ENCODE measurements around the gene ZNF254.

DNA sequence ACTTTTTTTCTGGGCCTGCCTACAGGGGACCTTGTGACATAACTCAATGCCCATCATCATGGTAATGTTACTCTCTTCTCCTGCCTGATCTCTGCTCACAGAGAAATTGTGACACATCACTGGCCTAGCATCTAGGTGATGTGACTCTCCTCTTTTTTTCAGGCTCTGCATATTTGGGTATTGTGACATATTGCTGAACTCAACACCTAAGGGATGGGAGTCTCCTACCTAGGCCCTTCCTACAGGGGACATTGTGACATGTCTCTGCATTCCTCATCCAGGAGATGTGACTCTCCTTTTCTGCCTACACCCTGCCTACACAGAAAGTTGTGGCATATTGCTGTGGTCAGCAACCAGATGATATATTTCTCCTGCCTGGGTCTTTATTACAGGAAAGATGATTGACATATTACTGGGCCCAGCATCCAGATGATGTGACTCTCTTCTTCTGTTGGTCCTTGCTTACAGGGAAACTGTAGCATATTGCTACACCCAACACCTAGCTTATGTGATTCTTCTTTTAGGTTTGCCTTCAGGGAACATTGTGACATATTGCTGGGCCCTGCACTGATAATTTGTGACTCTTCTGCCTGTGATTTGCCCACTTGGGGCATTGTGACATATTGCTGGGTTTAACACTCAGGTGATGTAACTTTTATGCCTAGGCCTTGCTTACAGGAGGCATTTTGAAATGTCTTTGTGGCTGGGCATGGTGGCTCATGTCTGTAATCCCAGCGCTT, 21.0 kb upstream of the ZNF254 start:
- TF ChIP-seq POLR2A (IDR thresholded peaks at IDR 0.05) = no peak
- TF ChIP-seq, protein P1, sequence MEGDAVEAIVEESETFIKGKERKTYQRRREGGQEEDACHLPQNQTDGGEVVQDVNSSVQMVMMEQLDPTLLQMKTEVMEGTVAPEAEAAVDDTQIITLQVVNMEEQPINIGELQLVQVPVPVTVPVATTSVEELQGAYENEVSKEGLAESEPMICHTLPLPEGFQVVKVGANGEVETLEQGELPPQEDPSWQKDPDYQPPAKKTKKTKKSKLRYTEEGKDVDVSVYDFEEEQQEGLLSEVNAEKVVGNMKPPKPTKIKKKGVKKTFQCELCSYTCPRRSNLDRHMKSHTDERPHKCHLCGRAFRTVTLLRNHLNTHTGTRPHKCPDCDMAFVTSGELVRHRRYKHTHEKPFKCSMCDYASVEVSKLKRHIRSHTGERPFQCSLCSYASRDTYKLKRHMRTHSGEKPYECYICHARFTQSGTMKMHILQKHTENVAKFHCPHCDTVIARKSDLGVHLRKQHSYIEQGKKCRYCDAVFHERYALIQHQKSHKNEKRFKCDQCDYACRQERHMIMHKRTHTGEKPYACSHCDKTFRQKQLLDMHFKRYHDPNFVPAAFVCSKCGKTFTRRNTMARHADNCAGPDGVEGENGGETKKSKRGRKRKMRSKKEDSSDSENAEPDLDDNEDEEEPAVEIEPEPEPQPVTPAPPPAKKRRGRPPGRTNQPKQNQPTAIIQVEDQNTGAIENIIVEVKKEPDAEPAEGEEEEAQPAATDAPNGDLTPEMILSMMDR (IDR thresholded peaks at IDR 0.05) = no peak

Data from lower leg skin (tissue), 3 donors.